ENCODE data around the gene RAD9A.

GRCh38 chr11:67420646-67421429 is 29.1 kb downstream of the RAD9A start:
- TF ChIP-seq CTCF (conservative IDR thresholded peaks at IDR 0.05 in 1 of 2, IDR thresholded peaks at IDR 0.05 in 1 of 2; ENCODE audit: low read depth in 1 of 2, low read length in 2 of 2), result no peak
- no peak for TF ChIP-seq EZH2 (IDR thresholded peaks at IDR 0.05; ENCODE audit: low read length, missing control alignments)

Measured in fibroblast of lung (primary cell).